Thyroid gland (tissue), 4 donors: ENCODE data around the gene ARHGAP4.

Experiments
- POLR2A ChIP-seq, 2 donors: fragments of 450-650 bp; IDR thresholded peaks; one replicate each; pipeline ENCODE4 v1.6.1; 2017; ENCODE audit warnings: antibody characterized with exemption in 2 of 2, mild to moderate bottlenecking in 2 of 2, moderate library complexity in 1 of 2
- TF ChIP-seq, protein P1 (sequence below), 6 experiments: fragments of 200-600 bp in 3 of 6; fragments of 450-650 bp in 3 of 6; sonication (generic) in 3 of 6; IDR thresholded peaks; one replicate each; pipeline ENCODE4 v1.5.1; 2016 to 2019; ENCODE audit warnings: antibody characterized with exemption in 6 of 6, mild to moderate bottlenecking in 2 of 6, inconsistent platforms in 1 of 6, moderate library complexity in 1 of 6

- TF ChIP-seq, protein P1, sequence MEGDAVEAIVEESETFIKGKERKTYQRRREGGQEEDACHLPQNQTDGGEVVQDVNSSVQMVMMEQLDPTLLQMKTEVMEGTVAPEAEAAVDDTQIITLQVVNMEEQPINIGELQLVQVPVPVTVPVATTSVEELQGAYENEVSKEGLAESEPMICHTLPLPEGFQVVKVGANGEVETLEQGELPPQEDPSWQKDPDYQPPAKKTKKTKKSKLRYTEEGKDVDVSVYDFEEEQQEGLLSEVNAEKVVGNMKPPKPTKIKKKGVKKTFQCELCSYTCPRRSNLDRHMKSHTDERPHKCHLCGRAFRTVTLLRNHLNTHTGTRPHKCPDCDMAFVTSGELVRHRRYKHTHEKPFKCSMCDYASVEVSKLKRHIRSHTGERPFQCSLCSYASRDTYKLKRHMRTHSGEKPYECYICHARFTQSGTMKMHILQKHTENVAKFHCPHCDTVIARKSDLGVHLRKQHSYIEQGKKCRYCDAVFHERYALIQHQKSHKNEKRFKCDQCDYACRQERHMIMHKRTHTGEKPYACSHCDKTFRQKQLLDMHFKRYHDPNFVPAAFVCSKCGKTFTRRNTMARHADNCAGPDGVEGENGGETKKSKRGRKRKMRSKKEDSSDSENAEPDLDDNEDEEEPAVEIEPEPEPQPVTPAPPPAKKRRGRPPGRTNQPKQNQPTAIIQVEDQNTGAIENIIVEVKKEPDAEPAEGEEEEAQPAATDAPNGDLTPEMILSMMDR (IDR thresholded peaks at IDR 0.05) = no peak
- no peak for TF ChIP-seq POLR2A (IDR thresholded peaks at IDR 0.05)
Measured at GRCh38 chrX:153907456-153907855, 18.6 kb downstream of the ARHGAP4 start.
